ENCODE results near the gene SLC25A22. TPM values are rescaled to one million over a fixed set of nuclear protein-coding genes. Genes with fewer than 3 reads are reported as not detected.

The SLC25A22 gene
- total RNA-seq, 2 donors from 2014 or later, result 16.0 to 16.8 TPM

GRCh38 chr11:836274-836673 is 38.2 kb upstream of the SLC25A22 start:
- ATAC-seq (no peak), DNase-seq (peak in 1 of 2 donors; percentile 12)
- intact Hi-C loops (cut with DNase I, micrococcal nuclease), result no loop called here

- intact Hi-C loops (cut with DNase I, micrococcal nuclease), result no loop called here
- ATAC-seq, result peak; percentile 60
- DNase-seq, result peak; percentile 82 to 85
These were observed 36.6 kb upstream of the SLC25A22 start for GRCh38 chr11:834371-835316.

DNA sequence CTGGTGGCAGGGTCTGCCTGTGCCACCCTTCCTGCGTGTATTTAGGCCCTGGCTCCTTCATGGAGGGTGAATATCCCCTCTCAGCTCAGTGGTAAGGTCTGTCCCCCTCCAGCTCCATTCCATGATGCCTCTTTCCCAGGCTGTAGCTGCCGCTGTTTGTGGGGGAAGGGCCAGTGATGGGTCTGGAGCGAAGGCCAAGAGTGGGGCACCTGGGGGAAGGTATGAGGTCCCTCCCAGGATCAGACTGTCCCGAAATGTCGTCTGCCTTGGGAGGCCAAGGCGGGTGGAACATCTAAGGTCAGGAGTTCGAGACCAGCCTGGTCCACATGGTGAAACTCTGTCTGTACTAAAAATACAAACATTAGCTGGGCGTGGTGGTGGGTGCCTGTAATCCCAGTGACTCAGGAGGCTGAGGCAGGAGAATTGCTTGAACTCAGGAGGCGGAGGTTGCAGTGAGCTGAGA is 35.8 kb upstream of the SLC25A22 start:
- intact Hi-C loops (cut with DNase I, micrococcal nuclease), result no loop called here
- peak; percentile 10 for ATAC-seq
- DNase-seq, result peak; percentile 45 to 59

DNA sequence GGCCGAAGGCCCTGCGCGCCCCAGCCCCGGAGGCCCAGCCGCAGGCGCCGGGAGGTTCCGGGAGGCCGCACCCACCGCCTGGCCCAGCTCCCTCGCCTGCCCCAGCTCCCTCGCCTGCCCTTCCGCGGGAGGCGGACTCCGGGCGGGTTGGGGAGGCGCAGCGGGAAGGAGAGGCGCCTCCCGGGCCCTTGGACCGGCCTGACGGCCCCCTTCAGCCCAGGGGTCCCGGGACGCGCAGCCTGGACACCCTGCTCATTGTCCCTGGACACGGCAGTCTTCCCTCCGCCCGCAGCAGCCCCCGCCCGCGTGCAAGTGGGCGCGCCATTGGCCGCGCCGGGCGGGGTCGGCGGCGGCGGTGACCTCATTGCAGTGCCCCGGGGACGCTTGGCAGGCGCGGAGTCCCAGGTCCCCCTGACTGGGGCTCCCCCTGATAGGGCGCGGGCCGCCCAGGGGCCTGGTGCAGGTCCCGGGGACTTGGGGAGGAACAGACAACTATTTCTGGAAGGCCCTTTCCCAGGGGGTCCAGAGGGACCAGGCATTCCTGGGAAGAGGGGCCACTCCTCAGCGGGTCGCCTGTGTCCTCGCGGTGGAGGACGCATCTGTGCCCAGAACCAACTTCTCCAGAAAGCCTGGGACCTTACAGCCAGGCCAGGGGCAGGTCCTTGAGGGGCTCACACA is 35.2 kb upstream of the SLC25A22 start:
- ATAC-seq (peak; percentile 51), DNase-seq (peak; percentile 58 to 76)
- intact Hi-C loops (cut with DNase I, micrococcal nuclease), result no loop called here

- intact Hi-C loops (cut with DNase I, micrococcal nuclease), result no loop called here
- ATAC-seq (peak; percentile 36), DNase-seq (peak in 1 of 2 donors; percentile 55)
These were observed 34.5 kb upstream of the SLC25A22 start, which contains the start of gene CD151 for GRCh38 chr11:832529-833113. Gene CD151, plus strand, starts transcription at chr11:832952. Its CDS starts 3,118 bp downstream, at chr11:836070.

GRCh38 chr11:831961-832528 is 34.0 kb upstream of the SLC25A22 start:
- no peak for ATAC-seq

DNA sequence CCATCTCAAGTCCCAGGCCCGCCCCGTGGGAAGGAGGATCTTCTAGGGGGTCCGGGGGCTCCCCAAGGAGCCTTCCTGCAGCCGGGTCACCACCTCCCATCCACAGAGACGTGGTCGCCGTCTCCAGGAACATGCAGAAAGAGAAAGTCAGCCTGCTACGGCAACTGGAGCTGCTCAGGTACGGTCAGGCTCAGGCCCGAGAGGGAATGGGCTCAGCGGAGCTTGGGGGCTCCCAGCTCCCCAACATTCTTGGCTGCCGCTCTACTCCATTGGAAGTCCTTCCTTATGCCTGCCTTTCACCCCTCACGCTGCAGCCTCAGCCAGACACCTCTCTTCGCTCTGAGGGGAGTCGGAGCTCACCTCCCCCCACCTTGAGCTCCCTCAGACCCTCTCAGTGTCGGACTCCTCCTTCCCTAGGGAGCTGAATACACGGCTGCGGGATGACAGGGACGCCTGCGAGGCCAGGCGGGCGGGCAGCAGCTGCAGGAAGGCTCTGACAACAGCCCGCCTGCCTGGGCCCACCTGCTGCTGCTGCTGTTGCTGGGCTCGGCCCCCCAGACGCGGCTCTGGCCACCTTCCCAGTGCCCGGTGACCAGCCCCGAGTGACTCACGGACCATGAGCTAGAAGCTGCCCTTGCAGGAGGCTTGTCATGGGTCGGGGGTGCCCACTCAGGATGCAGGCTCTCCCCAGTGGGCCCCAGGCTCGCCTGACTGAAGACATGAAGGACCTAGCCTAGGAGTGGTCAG is 33.2 kb upstream of the SLC25A22 start:
- ATAC-seq, result no peak
- intact Hi-C loops (cut with DNase I, micrococcal nuclease), result no loop called here
- DNase-seq, result no peak

More at GRCh38 chr11:831961-832528, 34.0 kb upstream of the SLC25A22 start:
- intact Hi-C loops (cut with DNase I, micrococcal nuclease), result no loop called here
- no peak for DNase-seq

DNA sequence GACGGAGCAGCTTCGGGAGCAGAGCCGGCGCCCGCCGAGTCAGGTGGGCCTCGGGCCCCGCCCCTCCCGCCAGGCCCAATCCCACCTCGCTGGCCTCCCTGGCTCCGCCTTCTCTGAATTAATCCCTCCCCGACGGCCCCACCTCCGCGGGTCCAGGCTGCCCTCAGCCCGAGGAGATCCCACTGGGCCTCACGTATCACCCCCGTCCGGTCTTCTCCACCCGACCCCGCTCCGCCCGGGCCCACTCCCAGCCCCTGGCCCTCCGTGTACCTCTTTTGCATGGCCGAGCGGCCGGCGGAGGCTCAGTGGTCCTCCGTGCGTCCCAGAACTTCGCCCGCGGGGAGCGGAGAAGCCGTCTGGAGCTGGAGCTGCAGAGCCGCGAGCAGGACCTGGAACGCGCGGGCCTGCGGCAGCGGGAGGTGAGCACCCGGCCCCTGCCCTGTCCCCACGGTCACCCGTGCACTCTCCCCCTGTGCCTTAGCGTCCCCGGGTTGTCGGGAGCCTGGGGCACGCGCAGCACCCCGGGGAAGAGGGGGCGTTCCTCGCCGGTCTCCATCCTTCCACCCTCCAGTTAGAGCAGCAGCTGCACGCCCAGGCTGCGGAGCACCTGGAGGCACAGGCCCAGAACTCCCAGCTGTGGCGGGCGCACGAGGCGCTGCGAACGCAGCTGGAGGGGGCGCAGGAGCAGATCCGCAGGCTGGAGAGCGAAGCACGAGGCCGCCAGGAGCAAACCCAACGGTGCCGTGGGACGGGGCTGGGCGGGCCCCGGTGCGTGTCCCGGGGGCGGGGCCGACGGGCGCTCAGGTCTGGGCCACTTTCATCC is 32.4 kb upstream of the SLC25A22 start:
- DNase-seq (peak; percentile 82 to 89), ATAC-seq (peak; percentile 10)
- intact Hi-C loops (cut with DNase I, micrococcal nuclease), result no loop called here

- DNase-seq (no peak), ATAC-seq (no peak)
- intact Hi-C loops (cut with DNase I, micrococcal nuclease), result no loop called here
These were observed 31.8 kb upstream of the SLC25A22 start for GRCh38 chr11:829847-830294.

DNA sequence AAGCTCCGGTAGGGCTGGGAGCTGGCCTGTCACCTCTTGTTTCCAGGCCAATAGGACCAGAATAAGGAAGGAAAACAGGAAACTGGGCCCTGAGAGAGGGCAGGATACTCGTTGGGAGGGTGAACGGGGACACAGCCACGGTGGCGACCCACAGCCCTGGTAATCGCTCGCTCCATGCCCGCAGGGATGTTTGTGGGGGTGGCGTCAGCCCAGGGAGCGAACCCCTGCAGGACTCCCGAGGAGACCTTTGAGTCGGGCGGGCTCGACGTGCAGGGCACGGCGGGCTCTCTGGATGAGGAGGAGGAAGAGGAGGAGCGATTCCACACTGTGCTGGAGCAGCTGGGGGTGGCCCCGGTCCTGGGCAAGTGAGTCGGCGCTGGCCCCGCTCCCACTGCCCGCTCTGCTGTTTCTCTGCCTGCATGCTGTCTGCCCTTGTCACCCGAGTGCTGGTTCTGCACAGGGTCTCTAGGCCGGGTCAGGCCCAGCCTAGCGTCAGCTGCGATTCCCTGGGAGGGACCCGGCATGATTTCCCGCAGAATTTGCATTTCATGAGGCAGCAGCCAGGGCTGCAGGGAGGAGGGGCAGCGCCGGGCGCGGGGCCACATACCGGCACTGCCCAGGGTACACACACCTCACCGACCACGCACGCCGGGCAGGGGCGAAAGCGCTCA is 31.2 kb upstream of the SLC25A22 start:
- intact Hi-C loops (cut with DNase I, micrococcal nuclease), result no loop called here
- DNase-seq (peak in 1 of 2 donors; percentile 42), ATAC-seq (no peak)

DNA sequence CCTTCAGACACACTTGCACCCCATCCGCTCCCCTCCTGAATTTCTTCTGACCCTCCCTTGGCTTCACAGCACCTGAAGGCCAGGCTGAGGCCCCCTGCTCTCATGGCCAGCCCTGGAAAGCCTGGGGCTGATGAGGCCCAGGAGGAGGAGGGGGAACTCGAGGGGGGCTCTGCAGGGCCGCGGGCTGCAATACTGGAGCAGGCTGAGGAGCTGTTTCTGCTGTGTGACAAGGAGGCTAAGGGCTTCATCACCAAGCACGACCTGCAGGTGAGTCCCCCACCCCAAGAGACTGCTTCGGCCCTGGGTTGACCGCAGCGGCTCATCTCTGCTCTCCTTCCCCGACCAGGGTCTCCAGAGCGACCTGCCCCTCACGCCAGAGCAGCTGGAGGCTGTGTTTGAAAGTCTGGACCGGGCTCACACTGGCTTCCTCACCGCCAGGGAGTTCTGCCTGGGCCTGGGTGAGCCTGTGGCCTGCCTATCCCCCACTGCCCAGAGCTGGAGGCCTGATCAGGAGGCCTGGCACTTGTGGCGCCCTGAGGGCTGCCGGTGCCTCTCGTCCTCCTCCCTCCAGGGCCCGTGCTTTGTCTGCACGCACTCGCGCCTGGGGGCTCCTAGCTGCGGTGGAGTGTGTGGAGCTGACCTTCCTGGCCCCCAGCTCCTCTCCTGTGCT is 30.6 kb upstream of the SLC25A22 start:
- ATAC-seq (no peak), DNase-seq (peak in 1 of 2 donors; percentile 24)

DNA sequence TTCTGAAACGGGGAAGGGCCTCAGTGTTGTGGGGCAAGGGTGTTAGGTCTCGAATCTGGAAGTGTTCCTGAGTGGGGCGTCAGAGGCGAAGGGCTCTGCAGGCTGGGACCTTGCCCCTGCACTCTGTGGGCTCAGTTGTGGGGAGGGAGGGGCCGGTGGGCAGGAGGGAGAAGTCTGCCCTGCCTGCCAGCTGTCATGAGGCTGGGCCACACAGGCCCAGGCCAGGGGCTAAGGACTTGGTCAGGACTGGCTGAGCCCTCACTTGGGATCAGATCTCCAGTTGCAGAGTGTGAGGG is 29.8 kb upstream of the SLC25A22 start, which contains the start of gene CRACR2B:
Gene CRACR2B, plus strand, starts transcription at position 23 of the 296 bp plus-strand sequence. CDS start 689 bp downstream, outside the sequence.
- DNase-seq (peak; percentile 81 to 86), ATAC-seq (no peak)
- intact Hi-C loops (cut with DNase I, micrococcal nuclease), result no loop called here

More for the DNA sequence above, 30.6 kb upstream of the SLC25A22 start:
- intact Hi-C loops (cut with DNase I, micrococcal nuclease), result no loop called here

GRCh38 chr11:827146-827896 is 29.2 kb upstream of the SLC25A22 start:
- DNase-seq, result peak; percentile 66 to 74
- intact Hi-C loops (cut with DNase I, micrococcal nuclease), result no loop called here
- ATAC-seq, result peak; percentile 55

DNA sequence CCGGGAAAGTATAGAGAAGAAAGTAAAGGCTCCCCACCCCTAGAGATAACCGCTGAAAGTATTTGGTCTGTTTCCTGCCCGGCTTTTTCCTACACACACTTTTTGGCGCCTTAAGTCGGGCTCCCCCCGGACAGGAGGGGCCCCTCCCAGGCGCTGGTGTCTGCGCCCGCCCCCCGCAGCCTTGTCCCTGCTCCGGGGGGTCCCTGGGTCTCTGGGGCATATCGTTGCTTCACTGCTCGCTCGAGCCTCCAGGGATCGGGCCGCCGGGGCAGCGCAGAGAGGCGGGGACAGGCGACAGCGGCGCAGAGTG is 28.7 kb upstream of the SLC25A22 start:
- no peak for DNase-seq
- ATAC-seq, result peak; percentile 3
- intact Hi-C loops (cut with DNase I, micrococcal nuclease), result no loop called here

DNA sequence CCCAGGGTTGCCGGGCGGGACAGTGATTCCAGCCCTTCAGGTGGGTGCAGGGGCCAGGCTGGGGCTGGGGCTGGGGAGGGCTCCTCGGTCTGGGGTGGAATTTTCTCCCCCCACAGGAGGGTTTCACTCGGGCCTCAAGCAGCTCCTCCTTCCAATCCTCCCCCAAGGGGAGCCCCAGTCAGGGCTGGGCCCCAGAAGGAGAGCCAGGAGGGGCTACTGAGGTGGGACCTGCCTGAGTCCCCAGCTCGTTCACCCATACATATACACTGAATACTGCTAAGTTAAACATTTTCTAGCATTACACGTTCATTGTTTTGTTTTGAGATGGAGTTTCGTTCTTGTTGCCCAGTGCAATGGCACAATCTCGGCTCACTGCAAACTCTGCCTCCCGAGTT is 28.1 kb upstream of the SLC25A22 start:
- no peak for DNase-seq
- ATAC-seq, result peak; percentile 0

More for the DNA sequence above, 28.1 kb upstream of the SLC25A22 start:
- intact Hi-C loops (cut with DNase I, micrococcal nuclease), result no loop called here

All from left colon (tissue), 2 donors.